ENCODE measurements around the gene PTPN3.
A peak's percentile ranks its signal among the peaks of the same experiment; 100 is the strongest.

PTPN3 gene

GRCh38 chr9:109401169-109401989, 96.7 kb downstream of the PTPN3 start:
- TF ChIP-seq CTCF (conservative IDR thresholded peaks at IDR 0.05; ENCODE audit: low read depth, low read length), result peak; percentile 92
- peak; percentile 77 for DNase-seq (ENCODE audit: low read depth)

GRCh38 chr9:109399258-109399767, 98.8 kb downstream of the PTPN3 start:
- no peak for DNase-seq (ENCODE audit: low read depth)
- H3K4me3 ChIP-seq (ENCODE audit: low read depth, low read length), result no peak overlapping the region
- no peak for TF ChIP-seq CTCF (conservative IDR thresholded peaks at IDR 0.05; ENCODE audit: low read depth, low read length)

More at GRCh38 chr9:109401169-109401989, 96.7 kb downstream of the PTPN3 start:
- H3K4me3 ChIP-seq (ENCODE audit: low read depth, low read length), result no peak overlapping the region

- no peak for DNase-seq (ENCODE audit: low read depth)
- no peak overlapping the region for H3K4me3 ChIP-seq (ENCODE audit: low read depth, low read length)
- no peak for TF ChIP-seq CTCF (conservative IDR thresholded peaks at IDR 0.05; ENCODE audit: low read depth, low read length)
Observed at GRCh38 chr9:109391176-109391575, 106.9 kb downstream of the PTPN3 start.

- DNase-seq (ENCODE audit: low read depth), result no peak
- no peak overlapping the region for H3K4me3 ChIP-seq (ENCODE audit: low read depth, low read length)
- no peak for TF ChIP-seq CTCF (conservative IDR thresholded peaks at IDR 0.05; ENCODE audit: low read depth, low read length)
Observed at GRCh38 chr9:109387856-109388255, 110.3 kb downstream of the PTPN3 start.

GRCh38 chr9:109387206-109387605, 110.9 kb downstream of the PTPN3 start:
- no peak overlapping the region for H3K4me3 ChIP-seq (ENCODE audit: low read depth, low read length)
- no peak for TF ChIP-seq CTCF (conservative IDR thresholded peaks at IDR 0.05; ENCODE audit: low read depth, low read length)
- no peak for DNase-seq (ENCODE audit: low read depth)

GRCh38 chr9:109385499-109385898, 112.6 kb downstream of the PTPN3 start:
- no peak for DNase-seq (ENCODE audit: low read depth)
- TF ChIP-seq CTCF (conservative IDR thresholded peaks at IDR 0.05; ENCODE audit: low read depth, low read length), result no peak
- no peak overlapping the region for H3K4me3 ChIP-seq (ENCODE audit: low read depth, low read length)

- TF ChIP-seq CTCF (conservative IDR thresholded peaks at IDR 0.05; ENCODE audit: low read depth, low read length), result no peak
- no peak for DNase-seq (ENCODE audit: low read depth)
- no peak overlapping the region for H3K4me3 ChIP-seq (ENCODE audit: low read depth, low read length)
Observed at GRCh38 chr9:109383947-109384346, 114.2 kb downstream of the PTPN3 start.

Measured in choroid plexus epithelial cell (primary cell).